NCI-H2196 treated with DMSO at 0.1 percent for 48 hours (cell line): ENCODE data around the gene DLL4.

Source experiments
- DNase-seq: peaks from one replicate; lab custom pipeline; 2025; ENCODE audit not compliant: unreplicated experiment; lab: John Stamatoyannopoulos, UW

The DLL4 gene

GRCh38 chr15:40928821-40929659, at the start of gene DLL4:
Gene DLL4, plus strand, starts transcription at chr15:40929340. Its CDS starts 329 bp downstream, at chr15:40929669.
- DNase-seq: peak; percentile 78

GRCh38 chr15:40879609-40880008, 49.5 kb upstream of the DLL4 start:
- no peak for DNase-seq

- DNase-seq: no peak
These were observed 47.8 kb upstream of the DLL4 start for GRCh38 chr15:40881351-40881750.

- no peak for DNase-seq
These were observed 42.6 kb upstream of the DLL4 start for GRCh38 chr15:40886586-40886985.

- no peak for DNase-seq
These were observed 40.0 kb upstream of the DLL4 start for GRCh38 chr15:40889112-40889511.

GRCh38 chr15:40891138-40891537, 38.0 kb upstream of the DLL4 start:
- DNase-seq: no peak

- peak; percentile 32 for DNase-seq
These were observed 37.2 kb upstream of the DLL4 start for GRCh38 chr15:40891810-40892446.

- DNase-seq: no peak
These were observed 36.6 kb upstream of the DLL4 start for GRCh38 chr15:40892447-40893012.

GRCh38 chr15:40893019-40893670, 36.0 kb upstream of the DLL4 start:
- DNase-seq: no peak

- peak; percentile 80 for DNase-seq
These were observed 35.1 kb upstream of the DLL4 start, which contains the start of gene VPS18 for GRCh38 chr15:40893733-40894680. Gene VPS18, plus strand, starts transcription at chr15:40894450. Its CDS starts 319 bp downstream, at chr15:40894769.

GRCh38 chr15:40894681-40895448, 34.3 kb upstream of the DLL4 start:
- DNase-seq: no peak

GRCh38 chr15:40899536-40900207, 29.5 kb upstream of the DLL4 start:
- DNase-seq: no peak

- no peak for DNase-seq
These were observed 28.7 kb upstream of the DLL4 start for GRCh38 chr15:40900256-40901052.

GRCh38 chr15:40901053-40901443, 28.1 kb upstream of the DLL4 start:
- no peak for DNase-seq

GRCh38 chr15:40902605-40903561, 26.3 kb upstream of the DLL4 start:
- no peak for DNase-seq

GRCh38 chr15:40904552-40905201, 24.5 kb upstream of the DLL4 start:
- DNase-seq: no peak
